Stimulated activated CD4-positive, alpha-beta T cell treated with anti-CD3 and anti-CD28 coated beads, Interleukin-1b, Interleukin-23, amount 100 ng/mL, for 4 hours (primary cell): ENCODE results near the gene APBB1.

Experiments used
- DNase-seq, 2 donors: peaks; one replicate each; pipeline ENCODE4 v3.0.0-alpha.2; 2020; ENCODE audit warnings: low read depth in 2 of 2

APBB1 gene

DNA sequence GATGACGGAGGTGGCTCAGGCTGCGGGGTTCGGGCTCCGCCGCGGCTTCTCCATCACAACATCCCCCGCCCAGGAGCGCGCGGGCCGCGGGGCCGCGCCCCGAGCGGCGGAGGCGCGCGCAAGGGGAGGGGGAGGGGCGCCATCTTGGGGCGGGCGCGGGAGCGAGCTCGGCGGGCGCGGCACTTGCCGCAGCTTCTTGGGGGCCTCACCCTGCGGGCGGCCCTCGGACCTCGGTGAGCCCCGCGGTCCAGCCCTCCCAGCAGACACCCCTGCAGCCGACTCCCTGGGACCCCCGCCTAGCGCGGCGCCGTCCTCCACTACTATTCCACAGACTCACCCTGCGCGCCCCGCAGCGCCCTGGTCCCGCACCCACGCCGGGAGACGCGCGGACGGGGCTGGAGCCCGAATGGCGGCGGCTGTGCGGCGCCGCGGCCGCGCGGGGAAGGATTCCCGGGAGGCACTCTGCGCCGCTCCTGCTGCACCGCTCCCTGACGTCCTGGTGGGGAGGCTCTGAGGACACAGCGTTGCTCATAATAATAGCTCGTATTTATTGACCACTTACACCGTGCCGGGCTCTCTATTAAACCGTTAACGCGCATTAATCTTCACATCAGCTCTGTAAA is at the start of gene APBB1:
APBB1 (minus strand) TSS at position 86 of the 623 bp plus-strand sequence. CDS start 7,747 bp downstream, outside the sequence.
- DNase-seq = peak; percentile 67 to 70

DNA sequence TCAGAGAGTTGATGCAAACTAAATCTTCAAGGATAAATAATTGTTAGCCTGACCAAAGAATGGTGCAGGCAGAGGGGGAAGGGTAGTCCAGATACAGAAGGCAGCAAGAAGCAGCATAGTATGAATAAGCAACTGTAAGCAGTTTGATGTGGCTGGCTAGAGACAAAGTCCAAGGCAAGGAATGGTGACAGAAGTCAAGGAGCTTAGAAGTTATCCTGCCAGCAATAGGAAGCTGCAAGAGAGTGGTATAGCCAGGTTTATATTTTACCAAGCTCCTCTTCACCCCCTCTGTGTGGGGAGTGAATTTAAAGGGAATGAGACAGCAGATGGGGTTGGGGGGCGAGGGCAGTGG is 40.2 kb upstream of the APBB1 start:
- DNase-seq = no peak

DNA sequence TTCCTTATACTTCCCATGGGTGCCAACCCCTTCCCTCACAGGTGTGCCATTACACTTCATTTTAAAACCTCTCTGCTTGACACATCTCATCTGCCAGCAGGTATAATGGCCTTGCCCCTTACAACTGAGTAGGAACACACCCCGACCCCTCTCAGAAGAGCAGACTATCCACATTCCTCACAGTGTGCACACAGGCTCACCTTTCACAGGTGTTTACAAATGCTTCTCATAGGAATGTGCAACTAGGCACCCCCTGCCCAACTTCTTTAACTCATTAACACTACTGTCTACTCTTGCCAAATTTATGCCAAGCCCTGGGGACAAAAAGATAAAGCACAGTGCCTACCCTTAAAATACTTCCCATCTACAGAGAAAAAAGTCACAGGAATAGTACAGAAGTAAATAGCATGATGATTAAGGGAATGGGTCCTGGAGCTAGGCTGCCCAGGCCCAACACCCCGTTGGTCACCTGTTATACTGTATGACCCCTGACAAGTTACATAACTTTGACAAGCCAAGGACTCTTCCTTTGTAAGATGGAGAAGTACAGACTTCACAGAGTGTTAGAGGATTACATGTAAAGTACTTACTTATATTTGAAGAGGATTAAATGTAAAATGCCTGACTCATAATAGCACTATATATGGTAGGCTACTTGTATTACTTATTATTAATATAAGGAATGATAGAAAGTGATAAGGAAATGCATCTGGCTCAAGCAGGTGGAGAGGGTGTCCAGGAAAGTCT is 39.6 kb upstream of the APBB1 start:
- DNase-seq = no peak

DNA sequence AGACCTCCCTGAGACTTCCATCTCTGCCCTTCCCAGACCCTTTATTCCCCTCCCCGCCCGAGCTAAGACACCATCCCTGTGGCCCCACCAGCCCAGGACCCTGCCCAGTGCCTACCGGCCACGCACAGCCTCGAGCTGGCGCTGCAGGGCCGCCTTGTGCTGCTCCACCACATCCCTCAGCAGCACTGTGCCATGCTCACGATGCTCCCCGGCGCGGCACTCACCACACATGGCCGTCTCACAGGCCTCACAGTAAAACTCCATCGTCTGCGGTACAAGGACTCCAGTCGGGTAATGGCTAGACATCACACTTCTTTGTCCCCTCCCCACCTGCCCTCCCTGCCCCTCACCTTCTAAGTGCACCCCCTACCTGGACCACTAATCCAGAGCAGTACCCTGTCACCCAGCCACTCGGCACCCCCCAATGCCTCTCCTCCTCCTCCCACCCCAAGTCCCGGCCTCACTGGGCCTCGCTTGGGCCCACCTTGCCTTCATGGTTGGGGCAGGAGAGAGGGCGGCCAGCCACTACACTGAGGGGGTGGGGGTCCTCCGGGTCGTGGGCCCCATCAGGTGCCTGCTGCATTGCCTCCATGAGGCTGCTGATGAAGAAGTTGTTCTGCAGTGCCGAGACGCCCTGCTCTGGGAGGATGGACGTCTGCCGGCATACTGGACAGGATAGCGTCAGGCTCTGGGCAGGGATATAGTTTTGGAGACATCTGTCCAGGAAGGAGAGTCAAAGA is 38.9 kb upstream of the APBB1 start:
- DNase-seq = no peak

DNA sequence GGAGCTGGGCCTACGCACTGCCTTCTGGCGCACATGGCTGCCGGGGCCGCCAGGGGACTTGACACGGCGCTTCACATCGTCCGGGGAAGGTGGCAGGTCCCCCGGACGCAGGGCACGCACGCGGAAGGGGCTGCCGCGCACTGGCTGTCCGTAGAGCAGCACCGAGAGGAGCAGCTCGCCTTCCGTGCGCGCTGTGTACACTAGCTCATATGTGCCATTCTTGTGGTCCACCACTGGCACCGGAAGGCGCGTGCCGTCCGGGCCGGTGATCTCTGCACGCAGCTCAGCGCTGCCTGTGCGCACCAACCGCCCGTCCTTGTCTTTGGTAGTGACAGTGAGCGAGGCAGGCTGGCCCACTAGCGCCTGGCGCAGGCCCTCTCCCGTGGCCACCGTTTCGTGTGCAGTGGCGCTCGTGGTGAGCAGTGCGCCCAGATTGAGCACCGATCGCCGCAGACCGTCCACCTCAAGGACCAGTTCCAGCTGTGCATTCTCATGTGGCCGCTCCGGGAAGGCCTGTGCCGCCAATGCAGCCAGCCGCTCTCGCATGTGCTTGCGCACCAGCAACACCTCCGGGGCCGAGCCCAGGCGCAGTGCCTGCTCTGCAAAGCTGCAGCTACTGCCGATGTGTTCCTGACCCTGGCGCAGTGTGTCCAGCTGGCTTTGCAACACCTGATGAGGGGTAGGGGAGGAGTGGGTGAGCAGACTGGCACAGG is 37.6 kb upstream of the APBB1 start:
- no peak for DNase-seq

DNA sequence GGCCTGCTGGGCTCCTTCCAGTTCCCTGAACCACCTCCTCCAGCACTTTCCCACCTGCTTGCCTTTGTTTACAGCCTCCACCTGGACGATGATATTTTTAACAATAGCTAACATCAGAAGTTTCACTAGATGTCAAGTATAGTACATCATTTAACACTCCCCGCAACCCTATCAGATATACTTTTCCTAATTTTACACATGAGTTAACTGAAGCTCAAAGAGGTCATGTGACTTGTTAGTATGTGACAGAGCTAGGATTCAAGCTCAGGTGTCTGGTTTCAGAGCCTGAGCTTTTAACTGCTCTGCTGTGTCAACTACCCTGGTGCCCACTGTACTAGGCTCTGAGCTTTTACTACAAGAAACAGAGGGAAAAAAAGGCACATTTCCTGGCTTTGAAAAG is 36.2 kb upstream of the APBB1 start:
- no peak for DNase-seq

DNA sequence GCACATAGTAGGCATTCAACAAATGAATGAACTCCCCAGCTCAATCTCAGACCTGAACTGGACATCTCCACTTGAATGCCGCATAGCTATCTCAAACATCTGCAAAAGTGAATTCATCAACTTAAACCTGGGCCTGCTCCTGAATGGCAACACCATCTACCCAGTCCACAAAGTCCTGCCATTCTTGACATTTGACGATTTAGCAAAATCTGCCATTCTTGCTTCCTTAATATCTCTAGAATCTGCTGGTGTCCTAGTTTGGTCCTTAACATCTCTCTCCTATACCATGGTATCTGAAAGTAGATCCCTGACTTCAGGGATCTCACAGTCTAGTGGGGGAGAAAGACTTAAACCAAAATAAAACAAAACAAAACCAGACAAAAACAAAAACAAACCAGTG is 34.3 kb upstream of the APBB1 start:
- DNase-seq = no peak

DNA sequence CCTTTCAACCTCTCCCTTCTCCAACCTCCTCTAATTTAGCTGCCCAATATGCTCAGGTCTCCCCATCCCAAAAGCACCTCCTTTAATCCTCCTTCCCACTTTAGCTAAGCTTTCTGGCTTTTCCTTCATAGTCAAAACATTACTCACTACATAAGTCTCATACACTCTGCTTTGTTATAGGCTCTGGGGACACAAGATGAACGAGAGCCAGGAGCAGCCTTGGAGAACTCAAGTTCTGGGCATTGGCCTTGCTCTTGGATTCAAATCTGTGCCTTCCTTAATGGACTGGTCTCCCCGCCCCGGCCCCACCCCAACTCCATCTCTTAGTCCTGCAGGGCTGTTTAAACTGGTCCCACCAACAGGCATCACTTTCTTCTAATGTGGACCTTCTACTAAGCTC is 33.3 kb upstream of the APBB1 start:
- no peak for DNase-seq

DNA sequence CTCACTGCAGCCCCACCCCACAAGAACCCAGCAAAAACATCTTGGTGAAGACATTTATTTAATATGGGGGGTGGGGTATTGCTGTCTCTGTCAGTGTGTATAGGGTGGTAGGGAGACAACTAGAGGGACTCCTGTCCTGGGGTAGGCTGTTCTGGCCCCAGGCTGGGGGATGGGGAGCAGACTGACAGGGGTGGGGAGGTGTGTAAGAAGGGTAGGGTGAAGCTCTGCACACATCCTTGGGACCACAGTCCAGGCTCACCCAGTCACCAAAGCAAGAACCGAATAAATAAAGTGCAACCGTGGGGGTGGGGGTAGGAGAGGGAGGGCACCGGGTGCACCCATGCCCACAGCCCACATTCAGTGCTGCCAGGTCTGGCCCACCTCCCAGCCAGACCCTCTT is 29.7 kb upstream of the APBB1 start:
- no peak for DNase-seq

DNA sequence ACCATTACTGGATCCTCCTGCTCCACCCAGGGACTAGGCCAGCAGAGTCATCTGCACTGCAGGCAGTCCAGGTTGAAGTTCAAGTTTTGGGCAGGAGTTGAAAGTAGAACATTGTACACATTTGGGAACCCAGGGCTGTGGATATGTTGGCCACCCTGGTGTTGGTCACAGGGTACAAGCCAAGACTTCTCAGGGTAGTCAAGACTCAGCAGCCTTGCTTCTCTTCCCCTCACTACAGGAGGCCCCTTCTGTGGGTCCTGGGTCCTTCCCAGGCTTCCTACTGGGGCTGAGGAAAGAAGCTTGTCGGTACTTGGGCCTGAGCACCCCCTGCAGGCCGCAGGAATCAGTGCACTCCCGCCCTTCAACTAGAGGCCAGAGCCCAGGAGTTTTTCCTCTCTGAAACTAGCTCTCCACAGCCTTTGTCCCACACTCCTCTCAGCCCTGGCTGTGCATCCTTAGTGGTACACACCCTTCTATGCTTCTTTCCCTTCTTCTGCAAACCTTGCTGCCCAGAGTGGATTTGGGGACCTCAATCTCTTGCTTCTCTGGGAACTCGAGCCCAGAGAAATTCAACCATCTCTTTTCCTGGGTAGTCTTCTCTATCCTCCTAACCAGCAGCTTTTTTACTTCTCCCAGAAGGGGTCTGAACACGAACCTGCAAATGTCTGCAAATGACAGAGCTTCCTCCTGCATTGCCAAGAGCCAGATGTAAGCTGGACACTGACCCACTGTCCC is 24.5 kb upstream of the APBB1 start:
- DNase-seq = peak; percentile 34 to 40

DNA sequence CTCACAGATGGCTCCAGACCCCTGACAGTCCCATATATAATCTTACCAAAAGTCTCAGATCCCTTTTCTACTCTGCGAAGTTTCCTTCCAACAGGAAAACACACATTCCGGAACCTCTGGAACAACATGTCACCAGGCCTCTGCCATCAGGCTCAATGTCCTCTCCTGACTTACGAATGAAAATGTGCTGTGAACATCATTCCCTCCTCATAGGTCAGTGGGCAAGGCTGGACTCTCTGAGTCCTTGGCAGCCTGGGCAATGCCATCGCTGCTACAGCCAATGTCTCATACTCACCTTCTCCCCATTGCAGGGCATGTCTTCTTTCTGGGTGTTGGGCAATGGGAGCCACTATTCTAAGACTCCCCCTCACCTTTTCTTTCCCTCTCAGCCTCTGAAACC is 23.5 kb upstream of the APBB1 start:
- DNase-seq = no peak

DNA sequence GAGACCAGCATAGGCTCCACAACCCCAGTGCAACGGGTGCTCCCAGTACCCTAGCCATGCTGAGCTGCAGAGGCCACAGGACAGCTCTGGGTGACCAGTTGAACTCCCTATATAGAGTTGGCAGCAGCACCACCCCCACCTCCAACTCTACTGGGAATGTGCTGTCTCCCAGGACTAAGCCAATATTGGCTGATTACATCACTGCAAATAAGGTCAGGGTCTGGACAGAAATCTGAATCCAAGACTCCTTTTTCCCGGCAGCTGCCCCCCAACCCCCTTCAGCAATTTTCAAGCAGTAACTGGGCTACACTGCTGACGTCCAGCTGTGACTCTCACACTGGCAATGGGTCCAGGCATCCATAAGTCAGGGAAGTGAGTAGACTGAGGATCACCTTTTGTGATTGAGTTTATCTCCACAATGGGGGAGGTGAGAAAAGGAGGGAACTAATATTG is 22.0 kb upstream of the APBB1 start, which contains the start of gene HPX:
HPX (minus strand) TSS at position 82 of the 453 bp plus-strand sequence; CDS start at position 58, 24 bp downstream.
- no peak for DNase-seq

DNA sequence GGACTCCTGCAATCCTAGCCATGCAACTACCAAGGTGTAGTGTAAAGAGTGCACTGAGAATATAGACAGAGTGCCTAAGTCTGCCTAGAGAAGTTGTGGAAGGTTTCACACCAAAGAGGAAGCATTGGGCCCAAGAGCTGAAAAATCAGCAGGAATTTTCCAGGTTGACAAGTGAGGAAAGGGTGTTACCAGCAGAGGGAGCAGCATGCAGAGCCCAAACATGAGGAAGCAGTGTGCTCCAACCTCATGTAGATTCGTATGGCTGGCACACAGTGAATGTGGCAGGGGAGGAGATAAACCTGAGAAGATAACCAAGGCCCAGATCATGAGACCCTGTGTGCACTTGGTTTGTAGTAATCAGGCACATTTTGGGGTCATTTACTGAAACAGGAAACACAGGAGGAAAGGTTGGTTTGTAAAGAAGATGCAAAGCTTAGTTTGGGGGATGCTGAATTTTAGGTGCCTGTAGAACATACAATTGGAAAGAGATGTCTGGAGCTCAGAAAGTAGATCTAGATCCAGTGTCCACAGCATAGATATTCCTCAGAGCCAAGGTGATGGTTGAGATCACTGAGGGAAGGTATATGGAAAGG is 20.2 kb upstream of the APBB1 start:
- peak in 1 of 2 donors; percentile 20 for DNase-seq

DNA sequence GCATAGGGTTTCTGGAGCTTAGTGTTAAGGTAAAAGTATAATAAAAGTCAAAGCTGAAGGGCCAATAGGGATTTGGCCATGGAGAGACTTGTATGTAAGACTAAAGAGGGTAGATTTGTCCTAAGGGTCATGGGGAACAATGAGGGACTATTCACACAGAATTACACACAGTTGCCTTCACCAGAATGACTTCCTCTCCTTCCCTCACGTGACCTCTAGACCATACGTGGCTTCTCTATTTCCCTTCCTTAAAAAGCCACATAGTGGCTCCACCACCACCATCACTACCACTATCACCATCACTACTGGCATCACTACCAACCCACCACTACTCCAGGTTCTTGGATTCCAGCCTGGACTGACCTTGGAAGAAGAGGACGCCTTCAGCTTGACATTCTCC is 19.1 kb upstream of the APBB1 start:
- DNase-seq = no peak

DNA sequence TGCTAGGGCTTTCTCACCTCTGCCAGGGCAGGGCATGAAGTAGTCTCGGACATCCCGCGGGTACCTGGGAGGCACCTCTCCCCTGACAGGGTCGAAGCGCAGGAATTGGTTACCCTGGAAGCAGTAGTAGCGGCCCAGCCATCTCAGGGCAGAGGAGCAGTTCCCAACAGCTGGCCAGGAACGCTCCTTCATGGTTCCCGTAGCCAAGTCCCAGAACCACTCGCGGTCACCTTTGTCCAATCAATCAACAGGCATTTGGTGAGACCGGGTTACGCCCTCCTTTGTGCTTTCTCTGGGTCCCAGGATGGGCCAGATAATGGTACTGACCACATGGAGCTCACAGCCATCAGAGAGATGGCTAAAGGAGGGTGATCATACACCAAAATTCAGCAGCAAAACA is 18.5 kb upstream of the APBB1 start:
- no peak for DNase-seq

DNA sequence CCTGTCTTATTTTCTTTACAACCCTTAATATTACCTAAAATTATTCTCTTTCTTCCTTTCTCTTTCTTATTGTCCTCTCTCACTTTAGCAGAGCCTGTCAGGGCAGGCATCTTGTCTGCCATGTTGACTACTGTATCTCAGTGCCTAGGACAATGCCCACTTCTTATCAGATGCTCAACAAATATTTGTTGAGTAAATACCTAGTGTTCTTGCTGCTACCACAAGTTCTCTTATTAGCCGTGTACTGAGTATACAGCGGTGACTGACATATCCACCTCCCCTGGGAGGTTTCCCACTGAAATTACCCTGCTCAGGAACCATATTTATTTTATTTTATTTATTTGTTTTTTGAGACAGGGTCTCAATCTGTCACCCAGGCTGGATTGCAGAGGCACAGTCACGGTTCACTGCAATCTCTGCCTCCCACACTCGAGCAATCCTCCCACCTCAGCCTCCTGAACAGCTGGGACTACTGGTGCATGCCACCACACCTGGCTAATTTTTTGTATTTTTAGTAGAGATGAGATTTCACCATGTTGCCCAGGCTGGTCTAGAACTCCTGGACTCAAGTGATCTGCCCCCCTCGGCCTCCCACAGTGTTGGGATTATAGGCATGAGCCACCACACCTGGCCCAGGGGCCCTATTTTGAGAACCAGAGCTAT is 15.2 kb upstream of the APBB1 start:
- no peak for DNase-seq

DNA sequence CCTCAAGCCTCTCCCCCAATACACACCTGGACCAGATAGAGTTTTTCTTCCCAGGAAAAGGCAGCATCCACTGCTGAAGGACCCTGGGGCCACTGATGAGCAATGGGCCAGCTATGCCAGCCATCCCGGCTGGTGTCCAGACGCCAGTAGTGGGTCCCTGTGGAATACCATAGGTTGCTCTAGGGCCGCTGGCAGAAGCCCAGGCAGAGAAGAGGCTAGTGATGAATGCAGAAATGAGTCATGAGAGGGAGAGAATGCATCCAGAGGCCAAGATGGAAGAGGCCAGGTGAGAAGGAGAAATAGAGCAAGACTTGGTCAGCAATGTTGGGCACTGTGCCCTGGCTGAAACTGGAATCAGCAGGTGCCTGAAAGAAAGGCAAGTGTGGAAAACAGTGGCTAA is 13.0 kb upstream of the APBB1 start:
- DNase-seq = no peak

DNA sequence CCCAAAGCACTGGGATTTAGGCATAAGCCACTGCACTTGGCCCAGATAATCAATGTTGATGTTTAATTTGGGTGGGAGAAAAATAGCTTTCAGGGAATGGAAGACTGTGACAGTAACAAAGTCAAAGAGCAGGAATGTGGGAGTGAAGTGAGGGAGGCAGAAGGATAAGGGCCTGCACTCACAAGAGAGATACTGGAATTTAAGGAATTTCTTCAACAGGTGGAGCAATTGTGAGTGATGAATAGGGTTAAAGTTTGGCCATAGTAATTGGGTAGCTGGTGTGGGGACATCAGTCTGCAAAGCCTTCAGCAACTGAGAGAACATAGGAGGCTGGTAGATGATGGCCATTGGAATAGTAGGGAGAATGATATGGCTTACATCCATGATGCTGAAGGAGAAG is 8.6 kb upstream of the APBB1 start:
- DNase-seq = no peak

DNA sequence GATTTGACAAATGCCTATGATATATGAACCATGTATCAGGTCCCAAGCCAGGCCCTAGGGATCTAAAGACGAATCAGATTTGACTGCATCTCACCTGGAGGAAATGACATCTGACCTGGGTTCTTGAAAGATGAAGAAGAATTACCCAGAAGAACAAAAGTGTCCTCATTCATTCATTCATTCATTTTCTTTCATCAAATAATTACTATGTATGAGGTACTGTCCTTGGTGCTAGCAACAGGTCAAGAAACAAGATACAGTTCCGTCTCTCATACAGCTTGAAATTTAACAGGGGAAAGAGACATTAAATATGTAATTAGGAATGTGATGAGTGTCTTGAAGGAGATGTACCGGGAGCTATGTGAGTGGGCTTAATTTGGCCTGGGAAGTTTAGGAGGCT is 1.8 kb upstream of the APBB1 start:
- DNase-seq = no peak

DNA sequence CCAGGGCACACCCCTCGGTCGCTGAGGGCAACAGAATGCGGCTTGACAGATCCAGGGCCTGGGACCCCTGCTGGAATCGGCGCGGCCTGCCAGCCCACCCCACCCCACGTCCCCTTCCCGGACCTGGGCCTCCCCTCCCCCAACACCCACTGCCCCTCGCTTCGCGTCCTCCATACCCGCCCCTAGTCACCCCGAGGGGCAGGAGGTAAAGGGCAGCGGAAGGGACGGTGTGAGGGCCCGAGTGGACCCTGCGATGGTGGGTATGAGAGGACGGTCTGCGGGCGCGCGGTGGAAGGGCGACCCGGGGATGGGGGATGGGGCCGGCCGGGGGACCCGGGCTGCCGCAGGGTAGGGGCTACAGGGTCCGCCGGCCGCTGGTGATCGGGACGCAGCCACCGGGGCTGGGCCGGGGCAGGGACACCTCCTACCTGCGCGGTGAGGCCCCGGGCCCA is 311 bp downstream of the APBB1 start:
- no peak for DNase-seq
